GM12873 (cell line): ENCODE results near the gene STAG3.

Source experiments
- TF ChIP-seq, protein P1 (sequence below): IDR thresholded peaks from 2 replicates; pipeline ENCODE4 v1.5.1; 2012; ENCODE audit warnings: low read depth, mild to moderate bottlenecking, moderate library complexity, low read length, control low read depth; ENCODE audit not compliant: insufficient read depth; ENCODE audit errors: missing control alignments

Gene STAG3

DNA sequence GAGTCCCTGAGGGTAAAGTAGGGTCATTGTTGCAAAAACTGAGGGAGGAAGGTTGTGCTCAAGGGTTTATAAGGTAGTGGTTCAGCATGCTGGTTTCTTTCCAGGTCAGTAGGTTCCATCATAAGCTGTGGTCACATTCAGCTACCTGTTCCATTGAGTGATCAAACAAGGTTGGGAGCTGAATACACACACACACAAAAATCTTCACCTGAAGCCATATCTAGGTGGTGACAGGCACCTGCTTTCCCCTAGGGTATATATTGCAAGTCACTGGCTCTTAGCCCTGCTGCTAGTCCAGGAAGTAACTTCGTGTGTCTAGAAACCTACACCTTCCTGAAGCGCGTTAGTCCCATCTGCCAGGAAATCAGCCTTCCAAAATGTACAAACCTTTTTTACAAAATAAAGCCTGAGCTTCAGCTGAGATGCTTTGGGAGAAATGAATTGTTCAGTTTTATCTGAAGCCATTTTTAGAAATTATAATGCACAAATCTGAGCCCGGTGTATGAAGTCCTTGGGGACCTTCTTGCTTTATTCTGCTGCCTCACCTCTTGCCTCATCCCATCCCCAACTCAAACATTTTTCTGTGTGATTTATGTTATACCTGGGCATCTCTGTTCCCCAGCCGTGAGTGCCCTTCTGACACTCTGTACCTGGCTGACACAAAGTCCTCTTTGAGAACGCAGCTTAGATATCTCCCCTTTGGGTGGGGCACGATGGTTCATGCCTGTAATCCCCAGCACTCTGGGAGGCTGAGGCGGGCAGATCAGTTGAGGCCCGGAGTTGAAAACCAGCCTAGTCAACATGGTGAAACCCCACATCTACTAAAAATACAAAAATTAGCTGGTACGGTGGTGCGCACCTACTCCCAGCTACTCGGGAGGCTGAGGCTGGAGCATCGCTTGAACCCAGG lies 39.6 kb upstream of the STAG3 start:
- TF ChIP-seq, protein P1, sequence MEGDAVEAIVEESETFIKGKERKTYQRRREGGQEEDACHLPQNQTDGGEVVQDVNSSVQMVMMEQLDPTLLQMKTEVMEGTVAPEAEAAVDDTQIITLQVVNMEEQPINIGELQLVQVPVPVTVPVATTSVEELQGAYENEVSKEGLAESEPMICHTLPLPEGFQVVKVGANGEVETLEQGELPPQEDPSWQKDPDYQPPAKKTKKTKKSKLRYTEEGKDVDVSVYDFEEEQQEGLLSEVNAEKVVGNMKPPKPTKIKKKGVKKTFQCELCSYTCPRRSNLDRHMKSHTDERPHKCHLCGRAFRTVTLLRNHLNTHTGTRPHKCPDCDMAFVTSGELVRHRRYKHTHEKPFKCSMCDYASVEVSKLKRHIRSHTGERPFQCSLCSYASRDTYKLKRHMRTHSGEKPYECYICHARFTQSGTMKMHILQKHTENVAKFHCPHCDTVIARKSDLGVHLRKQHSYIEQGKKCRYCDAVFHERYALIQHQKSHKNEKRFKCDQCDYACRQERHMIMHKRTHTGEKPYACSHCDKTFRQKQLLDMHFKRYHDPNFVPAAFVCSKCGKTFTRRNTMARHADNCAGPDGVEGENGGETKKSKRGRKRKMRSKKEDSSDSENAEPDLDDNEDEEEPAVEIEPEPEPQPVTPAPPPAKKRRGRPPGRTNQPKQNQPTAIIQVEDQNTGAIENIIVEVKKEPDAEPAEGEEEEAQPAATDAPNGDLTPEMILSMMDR, result no peak

DNA sequence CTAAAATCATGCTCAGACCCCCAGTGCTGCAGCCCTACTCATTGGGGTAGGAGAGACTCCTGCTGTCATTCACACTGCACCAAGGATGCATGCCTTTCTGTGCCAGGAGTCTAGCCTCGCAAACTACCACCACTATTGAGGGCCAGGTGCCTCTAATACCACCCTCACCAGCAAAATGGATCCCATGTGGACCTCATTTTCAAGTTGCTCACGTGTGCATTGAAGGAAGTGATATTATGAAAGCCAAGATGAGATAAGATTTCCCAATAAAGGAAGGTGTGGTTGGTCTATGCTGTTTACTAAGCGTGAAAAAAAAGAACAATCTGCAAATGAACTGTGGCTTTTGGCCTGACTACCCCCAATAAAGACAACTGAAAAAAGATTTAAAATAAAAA lies 36.2 kb upstream of the STAG3 start:
- TF ChIP-seq, protein P1, result no peak

DNA sequence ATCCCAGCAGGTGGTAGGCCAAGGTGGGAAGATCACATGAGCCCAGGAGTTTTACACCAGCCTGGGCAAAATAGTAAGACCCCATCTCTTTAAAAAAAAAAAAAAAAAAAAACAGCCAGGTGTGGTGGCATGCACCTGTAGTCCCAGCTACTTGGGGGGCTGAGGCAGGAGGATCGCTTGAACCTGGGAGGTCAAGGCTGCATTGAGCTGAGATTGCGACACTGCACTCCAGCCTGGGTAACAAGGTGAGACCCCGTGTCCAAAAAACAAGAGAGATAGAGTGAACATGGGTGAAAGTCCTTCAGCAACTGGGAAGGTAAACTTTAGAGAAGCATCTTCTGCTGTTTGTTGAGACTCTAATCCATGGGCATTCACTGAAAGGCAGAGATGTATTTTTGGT lies 35.3 kb upstream of the STAG3 start:
- TF ChIP-seq, protein P1, result no peak

DNA sequence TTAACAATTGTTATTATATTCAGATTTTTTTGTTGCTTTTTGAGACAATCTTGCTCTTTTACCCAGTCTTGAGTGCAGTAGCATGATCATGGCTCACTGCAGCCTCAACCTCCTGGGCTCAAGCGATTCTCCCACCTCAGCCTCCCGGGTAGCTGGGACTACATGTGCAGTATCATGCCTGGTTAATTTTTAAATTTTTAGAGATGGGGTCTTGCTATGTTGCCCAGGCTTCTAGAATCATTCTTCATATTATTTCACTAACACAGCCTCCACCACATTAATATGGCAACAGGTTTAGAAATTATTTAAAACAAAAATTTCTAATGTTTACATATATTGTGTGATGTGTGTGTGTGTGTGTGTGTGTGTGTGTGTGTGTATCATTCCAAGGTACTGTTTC lies 30.4 kb upstream of the STAG3 start:
- TF ChIP-seq, protein P1, result no peak

DNA sequence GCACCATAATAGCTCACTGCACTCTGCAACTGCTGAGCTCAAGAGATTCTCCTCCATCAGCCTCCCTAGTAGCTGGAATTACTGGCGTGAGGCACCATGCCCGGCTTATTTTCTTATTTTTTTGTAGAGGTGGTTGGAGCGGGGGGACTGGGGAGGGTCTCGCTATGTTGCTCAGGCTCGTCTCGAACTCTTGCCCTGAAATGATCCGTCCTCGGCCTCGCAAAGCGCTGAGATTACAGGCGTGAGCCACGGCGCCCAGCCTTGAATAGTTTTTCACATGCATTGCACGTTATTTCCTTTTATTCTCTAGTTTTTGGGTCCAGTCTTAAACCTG lies 29.5 kb upstream of the STAG3 start:
- TF ChIP-seq, protein P1, result no peak

DNA sequence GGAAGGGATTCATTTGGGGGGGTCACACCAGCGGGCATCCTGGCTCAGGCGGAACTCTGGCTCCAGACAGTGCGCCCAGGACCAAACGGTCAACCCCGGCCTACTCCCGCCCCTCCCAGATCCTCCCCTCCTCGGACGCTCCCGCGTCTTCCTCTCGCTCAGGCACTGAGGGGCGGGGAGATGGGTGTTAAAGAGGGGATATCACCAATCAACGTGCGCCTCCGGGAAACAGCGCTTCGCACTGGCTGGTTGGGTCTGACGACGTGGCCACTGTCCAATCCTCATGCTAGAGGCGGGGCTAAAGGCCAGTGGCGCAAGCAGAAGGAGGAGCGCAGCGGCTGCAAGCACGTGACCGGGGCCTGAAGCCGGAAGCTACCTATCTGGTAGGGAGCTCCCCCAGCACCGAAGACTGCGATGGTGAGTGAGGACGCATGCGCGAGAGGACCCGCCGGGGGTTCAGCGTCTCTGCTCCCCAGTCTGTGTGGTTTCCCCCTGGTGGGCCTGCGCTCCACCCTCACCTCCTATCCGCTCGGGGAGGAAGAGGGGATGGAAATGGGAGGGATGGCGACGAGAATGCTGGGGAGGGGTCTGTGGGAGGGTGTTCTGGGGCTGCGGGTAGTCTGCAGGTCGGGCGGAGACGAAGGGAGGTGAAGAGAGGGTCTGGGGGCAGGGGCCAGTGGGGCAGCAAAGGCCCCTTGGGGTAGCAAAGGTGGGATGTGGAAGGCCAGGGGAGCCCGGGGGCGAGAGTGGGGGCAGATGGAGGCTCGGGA lies 29.0 kb upstream of the STAG3 start, which contains the start of gene LAMTOR4:
TSS of gene LAMTOR4 (plus strand) at position 360 of the 770 bp plus-strand sequence. CDS start at position 415, 55 bp downstream.
- TF ChIP-seq, protein P1, result peak; percentile 17

DNA sequence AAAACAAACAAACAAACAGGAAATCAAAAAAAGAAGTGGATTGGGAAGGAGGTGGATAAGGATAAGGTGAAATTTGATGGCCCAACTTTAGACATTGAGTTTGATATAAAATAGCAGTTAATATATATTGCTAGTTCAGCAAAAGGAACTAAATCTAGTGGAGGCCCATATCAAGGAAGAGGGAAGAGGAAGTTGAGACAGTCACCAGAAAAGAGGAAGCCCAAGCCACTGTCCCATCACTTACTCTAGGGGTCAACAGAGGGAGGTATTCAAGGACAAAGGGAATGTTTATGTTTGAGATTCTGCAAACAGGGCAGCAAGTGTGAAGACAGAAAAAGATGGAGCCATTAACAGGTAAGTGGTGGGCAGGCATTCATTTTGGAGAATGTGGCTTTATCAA lies 25.3 kb upstream of the STAG3 start:
- TF ChIP-seq, protein P1, result no peak
